HCT116 (cell line): Measurements from ENCODE around the gene TBC1D12. TPM values are rescaled to one million over a fixed set of nuclear protein-coding genes. Genes with fewer than 3 reads are reported as not detected.
"Not testable (repeated sequence)": the region's sequence is repeated elsewhere in the genome, so short reads cannot be mapped to it uniquely, and the experiment has no call there.

ENCODE experiments used
- ATAC-seq: fragments of 200-7000 bp; cut with Tn5 transposase; 2 replicates; pipeline ENCODE4 v1.9.1; 2020; ENCODE audit warnings: mild to moderate bottlenecking, moderate library complexity
- BruUV-seq: library from RNA; stranded (reverse); fragments of 400-500 nt; replicated peaks from 2 replicates; lab custom pipeline; 2021; lab: Mats Ljungman, UMichigan
- CTCF ChIA-PET: fragments of 300-600 bp; sonication (Branson Sonifier 250); formaldehyde crosslinking; loops from one replicate; lab custom pipeline; 2021; ENCODE audit warnings: antibody characterized with exemption; lab: Charles Lee
- POLR2A ChIA-PET: fragments of 300-600, 350-600 bp; sonication (Branson Sonifier 250); formaldehyde crosslinking; loops from one replicate; lab custom pipeline; 2021; ENCODE audit warnings: antibody characterized with exemption; lab: Charles Lee
- RAD21 ChIA-PET, 2 experiments: fragments of 300-600 bp; sonication (Branson Sonifier 250); formaldehyde crosslinking; loops; one replicate each; lab custom pipeline; 2023; ENCODE audit warnings: low total read pairs in 2 of 2; ENCODE audit not compliant: uncharacterized antibody in 2 of 2, unreplicated experiment in 2 of 2, low non-redundant PET in 1 of 2; lab: Charles Lee
- DNase-seq: peaks from one replicate; pipeline ENCODE4 v3.0.0-alpha.2; 2010; ENCODE audit warnings: low read depth, low spot score
- H2AFZ ChIP-seq: fragments of 200-600 bp; shearing (Covaris generic), sonication (generic); 2 replicates; pipeline ENCODE4 v1.6.1; 2017; ENCODE audit warnings: low read depth, mixed run types, mixed read lengths, antibody characterized with exemption, low read length; ENCODE audit not compliant: poor library complexity, severe bottlenecking
- H3K27ac ChIP-seq: 2 replicates; pipeline ENCODE4 v1.5.1; 2012; ENCODE audit warnings: low read depth, low read length
- H3K27me3 ChIP-seq: fragments of 200-600 bp; sonication (generic); 2 replicates; pipeline ENCODE4 v1.6.1; 2016; ENCODE audit warnings: mixed run types, low read length, mixed read lengths; ENCODE audit not compliant: insufficient read depth
- H3K36me3 ChIP-seq, 2 experiments: fragments of 200-500 bp in 1 of 2; fragments of 200-600 bp in 1 of 2; sonication (Bioruptor generic) in 1 of 2; sonication (generic) in 1 of 2; 2 replicates each; pipeline versions ENCODE4 v1.5.1 to v1.6.1; 2014 to 2016; ENCODE audit warnings: low read length in 2 of 2, inconsistent platforms in 1 of 2, mixed read lengths in 1 of 2, mixed run types in 1 of 2; ENCODE audit not compliant: insufficient read depth in 2 of 2, control insufficient read depth in 1 of 2
- H3K4me1 ChIP-seq, 2 experiments: fragments of 200-600 bp in 1 of 2; sonication (generic) in 1 of 2; 2 replicates each; pipeline versions ENCODE4 v1.5.1 to v1.6.1; 2012 to 2017; ENCODE audit warnings: low read length in 2 of 2, inconsistent platforms in 1 of 2, mild to moderate bottlenecking in 1 of 2, mixed read lengths in 1 of 2, mixed run types in 1 of 2, moderate library complexity in 1 of 2; ENCODE audit not compliant: insufficient read depth in 2 of 2, control insufficient read depth in 1 of 2
- H3K4me2 ChIP-seq: fragments of 200-600 bp; sonication (generic); 2 replicates; pipeline ENCODE4 v1.6.1; 2017; ENCODE audit warnings: mixed run types, low read length, mixed read lengths
- H3K4me3 ChIP-seq, 2 experiments: fragments of 200-600 bp in 1 of 2; sonication (generic) in 1 of 2; replicated peaks in 1 of 2; 2 replicates each; pipeline ENCODE4 v1.5.1; 2011 to 2016; ENCODE audit warnings: low read length in 2 of 2, control low read depth in 1 of 2, low read depth in 1 of 2, mild to moderate bottlenecking in 1 of 2, mixed read lengths in 1 of 2, mixed run types in 1 of 2
- H3K79me2 ChIP-seq: fragments of 200-600 bp; sonication (generic); 2 replicates; pipeline ENCODE4 v1.6.1; 2017; ENCODE audit warnings: mild to moderate bottlenecking, mixed run types, low read length, moderate library complexity, mixed read lengths; ENCODE audit not compliant: insufficient read depth
- H3K9ac ChIP-seq: fragments of 200-600 bp; sonication (generic); 2 replicates; pipeline ENCODE4 v1.6.1; 2016; ENCODE audit warnings: low read length, mixed read lengths
- H3K9me2 ChIP-seq: fragments of 200-600 bp; sonication (generic), shearing (Covaris generic); 2 replicates; pipeline ENCODE4 v1.6.1; 2017; ENCODE audit warnings: mixed run types, mild to moderate bottlenecking, moderate library complexity; ENCODE audit not compliant: insufficient read depth
- H3K9me3 ChIP-seq, 2 experiments: fragments of 200-500 bp in 1 of 2; fragments of 200-600 bp in 1 of 2; sonication (Bioruptor generic) in 1 of 2; sonication (generic) in 1 of 2; 2 replicates each; pipeline ENCODE4 v1.6.1; 2014 to 2017; ENCODE audit warnings: low read length in 2 of 2, mixed read lengths in 2 of 2, inconsistent platforms in 1 of 2, low read depth in 1 of 2, mild to moderate bottlenecking in 1 of 2, mixed run types in 1 of 2, moderate library complexity in 1 of 2; ENCODE audit not compliant: control insufficient read depth in 1 of 2, insufficient read depth in 1 of 2
- H4K20me1 ChIP-seq: fragments of 200-600 bp; sonication (generic), shearing (Covaris generic); 2 replicates; pipeline ENCODE4 v1.6.1; 2017; ENCODE audit warnings: mixed run types, mild to moderate bottlenecking, moderate library complexity; ENCODE audit not compliant: insufficient read depth
- CBX3 ChIP-seq: IDR thresholded peaks from 2 replicates; pipeline ENCODE4 v1.6.1; 2012; ENCODE audit warnings: low read depth
- EZH2 ChIP-seq: fragments of 200-600 bp; sonication (generic); IDR thresholded peaks from 2 replicates; pipeline ENCODE4 v1.6.1; 2017; ENCODE audit warnings: antibody characterized with exemption, mixed run types
- FOSL1 ChIP-seq: IDR thresholded peaks from 2 replicates; pipeline ENCODE4 v1.6.1; 2012; ENCODE audit warnings: low read depth
- POLR2A ChIP-seq: IDR thresholded peaks from 2 replicates; pipeline ENCODE4 v1.7.0; 2011; ENCODE audit warnings: borderline replicate concordance; ENCODE audit not compliant: insufficient read depth, insufficient read length; ENCODE audit errors: extremely low read depth
- POLR2AphosphoS5 ChIP-seq: IDR thresholded peaks from 2 replicates; pipeline ENCODE4 v1.6.1; 2011; ENCODE audit warnings: mild to moderate bottlenecking, low read depth, low read length, moderate library complexity
- RAD21 ChIP-seq: IDR thresholded peaks from 2 replicates; pipeline ENCODE4 v1.6.1; 2012; ENCODE audit warnings: low read depth, mild to moderate bottlenecking
- SIN3A ChIP-seq: IDR thresholded peaks from 2 replicates; pipeline ENCODE4 v1.6.1; 2012; ENCODE audit warnings: low read depth
- SP1 ChIP-seq: IDR thresholded peaks from 2 replicates; pipeline ENCODE4 v1.6.1; 2012; ENCODE audit warnings: low read depth
- TCF7L2 ChIP-seq: IDR thresholded peaks from 2 replicates; pipeline ENCODE4 v1.7.0; 2011; ENCODE audit warnings: borderline replicate concordance, inconsistent platforms; ENCODE audit not compliant: insufficient read depth, insufficient read length; ENCODE audit errors: extremely low read depth
- ZFX ChIP-seq: fragments of 450-650 bp; IDR thresholded peaks from 2 replicates; pipeline ENCODE4 v1.6.1; 2017
- intact Hi-C: fragments of 100-400 bp; cut with micrococcal nuclease; formaldehyde crosslinking; loops from 2 replicates; pipeline ENCODE4 v1.10.0; 2022
- total RNA-seq: library from RNA; stranded (reverse); gene quantifications from one replicate; pipeline ENCODE4 v1.2.1, GENCODE V29; 2021; ENCODE audit not compliant: unreplicated experiment
- TF ChIP-seq, protein P1 (sequence below): IDR thresholded peaks from 2 replicates; pipeline ENCODE4 v1.6.1; 2012
- TF ChIP-seq, protein P2 (sequence below): IDR thresholded peaks from 2 replicates; pipeline ENCODE4 v1.6.1; 2011; ENCODE audit warnings: mild to moderate bottlenecking, low read length, moderate library complexity; ENCODE audit not compliant: insufficient replicate concordance; ENCODE audit errors: extremely low read depth

Gene TBC1D12
- total RNA-seq, 1 experiment from 2014 or later = 7.1 TPM

DNA sequence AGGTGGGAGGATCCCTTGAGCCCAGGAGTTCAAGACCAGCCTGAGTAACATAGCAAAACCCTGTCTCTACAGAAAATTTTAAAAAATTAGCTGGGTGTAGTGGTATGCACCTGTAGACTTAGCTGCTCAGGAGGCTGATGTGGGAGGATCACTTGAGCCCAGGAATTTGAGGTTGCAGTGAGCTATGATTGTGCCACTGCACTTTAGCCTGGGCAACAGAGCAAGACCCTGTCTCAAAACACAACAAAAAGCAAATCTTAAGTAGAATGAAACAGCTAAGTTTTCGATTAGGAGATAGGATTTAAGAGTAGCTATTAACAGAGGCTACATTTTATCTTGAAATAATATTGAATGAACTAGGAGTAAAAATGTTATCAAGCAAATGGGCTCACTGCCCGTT lies 139.9 kb downstream of the TBC1D12 start:
- BruUV-seq, H3K9ac ChIP-seq, H3K4me3 ChIP-seq, H3K27me3 ChIP-seq, DNase-seq, CTCF ChIA-PET, H3K9me2 ChIP-seq, intact Hi-C loops, H3K4me2 ChIP-seq, H3K9me3 ChIP-seq, ATAC-seq, POLR2A ChIA-PET, H3K36me3 ChIP-seq, H2AFZ ChIP-seq, H3K27ac ChIP-seq, RAD21 ChIA-PET, H4K20me1 ChIP-seq: not testable (repeated sequence)
- peaks cover 17% of the 10 kb centered on the region for H3K79me2 ChIP-seq
- peaks cover 12 to 25% of the 10 kb centered on the region in 2 experiments for H3K4me1 ChIP-seq

DNA sequence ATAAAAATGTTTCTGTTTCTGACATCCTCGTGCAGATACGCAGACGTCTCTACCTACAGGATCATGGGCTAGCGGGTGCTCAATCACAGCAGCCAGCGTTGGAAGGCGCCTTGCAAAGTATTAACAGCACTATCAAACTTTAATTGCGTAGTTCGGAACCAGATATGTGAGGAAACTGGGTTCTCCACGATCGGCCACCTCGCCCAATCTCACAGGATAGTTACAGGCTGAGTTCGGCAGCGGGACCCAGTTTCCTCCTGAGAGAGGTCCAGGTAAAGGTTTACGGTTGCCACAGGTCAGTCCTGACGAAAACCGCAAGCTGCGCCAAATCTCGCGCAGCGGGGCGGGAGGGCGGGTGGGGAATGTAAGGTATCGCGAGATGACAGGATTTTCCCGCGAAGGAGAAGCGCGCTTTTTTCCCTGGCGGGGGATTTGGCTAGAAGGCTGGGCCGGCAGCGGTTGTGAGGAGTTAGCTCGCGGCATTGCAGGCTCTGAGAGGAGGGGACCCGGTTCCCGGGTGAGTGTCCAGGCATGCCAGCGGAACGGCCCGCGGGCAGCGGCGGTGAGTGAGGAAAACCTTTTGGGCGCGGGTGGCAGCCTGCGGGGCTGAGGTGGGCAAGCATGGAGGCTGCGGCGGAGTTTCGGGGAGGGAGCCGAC lies 143.2 kb downstream of the TBC1D12 start, which contains the start of gene HELLS:
TSS of gene HELLS (plus strand) at position 398 of the 658 bp plus-strand sequence. CDS start at position 532, 134 bp downstream.
- Histone ChIP-seq H3K9me3 (no peaks in the 10 kb centered on the region), H3K4me2 (peak within 1 kb of the TSS; percentile 89), H3K36me3 (peaks cover 7 to 10% of the 10 kb centered on the region in 2 experiments; a peak in 2 of 4 replicates), H3K27me3 (no peaks in the 10 kb centered on the region), H3K79me2 (peaks cover 48% of the 10 kb centered on the region), H3K4me3 (peak within 1 kb of the TSS; percentile 94 to 97), H4K20me1 (peaks cover 7% of the 10 kb centered on the region; the same call in 1 of the 2 replicates), H3K9ac (peak within 1 kb of the TSS; percentile 97), H2AFZ (peak within 1 kb of the TSS; percentile 87), H3K9me2 (no peaks in the 10 kb centered on the region), H3K4me1 (peaks cover 12 to 26% of the 10 kb centered on the region in 2 experiments), H3K27ac (peak within 1 kb of the TSS; percentile 78)
- TF ChIP-seq POLR2AphosphoS5 (peak; percentile 83), SP1 (no peak; the same call in 1 of the 2 replicates), RAD21 (no peak), POLR2A (peak; percentile 80), CBX3 (no peak; the same call in 1 of the 2 replicates), FOSL1 (no peak), TCF7L2 (no peak), EZH2 (no peak), ZFX (peak; percentile 33; the same call in 1 of the 2 replicates), SIN3A (peak; percentile 91)
- TF ChIP-seq, protein P1, sequence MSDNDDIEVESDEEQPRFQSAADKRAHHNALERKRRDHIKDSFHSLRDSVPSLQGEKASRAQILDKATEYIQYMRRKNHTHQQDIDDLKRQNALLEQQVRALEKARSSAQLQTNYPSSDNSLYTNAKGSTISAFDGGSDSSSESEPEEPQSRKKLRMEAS = peak; percentile 74
- TF ChIP-seq, protein P2, sequence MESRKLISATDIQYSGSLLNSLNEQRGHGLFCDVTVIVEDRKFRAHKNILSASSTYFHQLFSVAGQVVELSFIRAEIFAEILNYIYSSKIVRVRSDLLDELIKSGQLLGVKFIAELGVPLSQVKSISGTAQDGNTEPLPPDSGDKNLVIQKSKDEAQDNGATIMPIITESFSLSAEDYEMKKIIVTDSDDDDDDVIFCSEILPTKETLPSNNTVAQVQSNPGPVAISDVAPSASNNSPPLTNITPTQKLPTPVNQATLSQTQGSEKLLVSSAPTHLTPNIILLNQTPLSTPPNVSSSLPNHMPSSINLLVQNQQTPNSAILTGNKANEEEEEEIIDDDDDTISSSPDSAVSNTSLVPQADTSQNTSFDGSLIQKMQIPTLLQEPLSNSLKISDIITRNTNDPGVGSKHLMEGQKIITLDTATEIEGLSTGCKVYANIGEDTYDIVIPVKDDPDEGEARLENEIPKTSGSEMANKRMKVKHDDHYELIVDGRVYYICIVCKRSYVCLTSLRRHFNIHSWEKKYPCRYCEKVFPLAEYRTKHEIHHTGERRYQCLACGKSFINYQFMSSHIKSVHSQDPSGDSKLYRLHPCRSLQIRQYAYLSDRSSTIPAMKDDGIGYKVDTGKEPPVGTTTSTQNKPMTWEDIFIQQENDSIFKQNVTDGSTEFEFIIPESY = peak; percentile 93
- intact Hi-C loops = no loop called here
- RAD21 ChIA-PET = no interaction called here
- ATAC-seq (peak; percentile 90), DNase-seq (peak; percentile 78)
- CTCF ChIA-PET = no interaction called here
- no TSS peak for BruUV-seq
- POLR2A ChIA-PET = no interaction called here
